Gastroesophageal sphincter (tissue), 4 donors: ENCODE measurements around the gene SLC40A1. TPM values are rescaled to one million over a fixed set of nuclear protein-coding genes. Genes with fewer than 3 reads are reported as not detected.

Experiments
- ATAC-seq: fragments of 150-250 bp; one replicate; pipeline ENCODE4 v1.9.1; 2016; ENCODE audit warnings: mild to moderate bottlenecking, moderate library complexity
- H3K27ac ChIP-seq, 4 donors: fragments of 200-600 bp; sonication (generic) in 3 of 4; 1 replicate in 3 of 4; 2 replicates in 1 of 4; pipeline ENCODE4 v1.5.1; 2016 to 2019
- H3K27me3 ChIP-seq: fragments of 200-600 bp; sonication (generic); one replicate; pipeline ENCODE4 v1.5.1; 2019
- H3K36me3 ChIP-seq, 2 donors: fragments of 200-600 bp; sonication (generic); one replicate each; pipeline ENCODE4 v1.5.1; 2019; ENCODE audit warnings: control low read depth in 1 of 2
- H3K4me1 ChIP-seq, 3 donors: fragments of 200-600 bp; sonication (generic); 1 replicate in 2 of 3; 2 replicates in 1 of 3; pipeline ENCODE4 v1.5.1; 2016 to 2019; ENCODE audit warnings: control low read depth in 2 of 3
- H3K4me3 ChIP-seq, 2 donors: fragments of 200-600 bp; sonication (generic); one replicate each; pipeline ENCODE4 v1.5.1; 2019; ENCODE audit warnings: mild to moderate bottlenecking in 1 of 2, moderate library complexity in 1 of 2
- H3K9me3 ChIP-seq, 3 donors: fragments of 200-600 bp; sonication (generic); one replicate each; pipeline ENCODE4 v1.5.1; 2017 to 2019; ENCODE audit warnings: control low read depth in 2 of 3
- EP300 ChIP-seq: sonication (generic); formaldehyde crosslinking; IDR thresholded peaks from one replicate; pipeline ENCODE4 v1.6.1; 2017; ENCODE audit warnings: antibody characterized with exemption, mild to moderate bottlenecking
- POLR2A ChIP-seq, 2 donors: fragments of 450-650 bp; IDR thresholded peaks; one replicate each; pipeline ENCODE4 v1.6.1; 2017; ENCODE audit warnings: antibody characterized with exemption in 2 of 2, mild to moderate bottlenecking in 2 of 2, moderate library complexity in 1 of 2
- POLR2AphosphoS5 ChIP-seq: sonication (generic); formaldehyde crosslinking; IDR thresholded peaks from one replicate; pipeline ENCODE4 v1.6.1; 2017; ENCODE audit warnings: antibody characterized with exemption
- WGBS, 2 donors: methylation state at CpG; one replicate each; pipeline ENCODE4 v1.1.5; 2018; ENCODE audit warnings: low coverage in 1 of 2; 5-methylcytosine and 5-hydroxymethylcytosine counted together
- total RNA-seq, 4 donors: library from RNA; depleted of rRNA; stranded (reverse); fragments of >200 nt; gene quantifications; one replicate each; pipeline ENCODE4 v1.1.0, GENCODE V29; 2016
- TF ChIP-seq, protein P1 (sequence below), 4 experiments: fragments of 200-600 bp in 2 of 4; fragments of 450-650 bp in 2 of 4; sonication (generic) in 1 of 4; IDR thresholded peaks; one replicate each; pipeline ENCODE4 v1.5.1; 2017 to 2019; ENCODE audit warnings: antibody characterized with exemption in 4 of 4, mild to moderate bottlenecking in 2 of 4, moderate library complexity in 2 of 4

SLC40A1 gene
- total RNA-seq, 4 donors from 2014 or later = 32.1 to 96.3 (median 57.2) TPM

DNA sequence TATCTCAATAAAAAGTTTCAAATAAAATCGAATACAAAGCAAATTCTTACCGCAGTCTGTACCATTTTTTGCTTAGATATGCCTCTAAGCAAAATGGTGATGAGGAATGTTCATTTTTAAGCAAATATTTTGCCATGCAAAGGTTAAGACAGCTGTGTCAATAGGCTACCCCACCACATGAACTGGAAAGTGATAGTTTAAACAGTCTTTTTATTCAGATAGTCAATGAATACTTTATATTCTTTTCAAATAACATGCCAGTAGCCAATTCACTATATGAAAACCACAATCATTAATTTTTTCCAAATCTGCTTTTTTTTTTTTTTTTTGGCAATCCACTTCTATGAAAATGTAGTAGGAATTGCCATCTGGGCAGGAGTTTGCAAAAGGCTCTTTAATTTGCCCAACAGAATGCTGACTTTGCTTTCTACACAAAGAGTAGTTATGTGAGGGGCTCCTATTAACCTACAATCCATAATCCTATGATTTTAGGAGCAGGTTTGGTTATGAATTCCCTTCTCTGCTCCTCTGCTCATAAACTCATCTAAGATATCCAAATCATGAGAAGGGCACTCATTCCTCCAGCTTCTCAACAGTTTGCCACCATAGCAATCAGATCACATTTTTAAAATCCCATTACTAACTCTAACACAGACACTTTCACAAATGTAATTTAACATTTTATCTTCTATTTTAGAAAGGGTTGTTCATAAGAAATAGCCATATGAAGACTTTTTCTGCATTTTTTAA lies 69.2 kb downstream of the SLC40A1 start:
- Histone ChIP-seq H3K4me3 (no peak overlapping the region), H3K36me3 (no peaks in the 10 kb centered on the region), H3K27ac (no peak overlapping the region), H3K4me1 (peaks cover 0 to 2% (median 0%) of the 10 kb centered on the region in 3 donors), H3K27me3 (no peaks in the 10 kb centered on the region), H3K9me3 (no peaks in the 10 kb centered on the region)
- WGBS, 2 donors = 93 to 95% methylated on average over 2 of the region's 2 CpGs
- no peak for ATAC-seq
- TF ChIP-seq POLR2A (IDR thresholded peaks at IDR 0.05) (no peak), POLR2AphosphoS5 (no peak), EP300 (no peak)
- TF ChIP-seq, protein P1, sequence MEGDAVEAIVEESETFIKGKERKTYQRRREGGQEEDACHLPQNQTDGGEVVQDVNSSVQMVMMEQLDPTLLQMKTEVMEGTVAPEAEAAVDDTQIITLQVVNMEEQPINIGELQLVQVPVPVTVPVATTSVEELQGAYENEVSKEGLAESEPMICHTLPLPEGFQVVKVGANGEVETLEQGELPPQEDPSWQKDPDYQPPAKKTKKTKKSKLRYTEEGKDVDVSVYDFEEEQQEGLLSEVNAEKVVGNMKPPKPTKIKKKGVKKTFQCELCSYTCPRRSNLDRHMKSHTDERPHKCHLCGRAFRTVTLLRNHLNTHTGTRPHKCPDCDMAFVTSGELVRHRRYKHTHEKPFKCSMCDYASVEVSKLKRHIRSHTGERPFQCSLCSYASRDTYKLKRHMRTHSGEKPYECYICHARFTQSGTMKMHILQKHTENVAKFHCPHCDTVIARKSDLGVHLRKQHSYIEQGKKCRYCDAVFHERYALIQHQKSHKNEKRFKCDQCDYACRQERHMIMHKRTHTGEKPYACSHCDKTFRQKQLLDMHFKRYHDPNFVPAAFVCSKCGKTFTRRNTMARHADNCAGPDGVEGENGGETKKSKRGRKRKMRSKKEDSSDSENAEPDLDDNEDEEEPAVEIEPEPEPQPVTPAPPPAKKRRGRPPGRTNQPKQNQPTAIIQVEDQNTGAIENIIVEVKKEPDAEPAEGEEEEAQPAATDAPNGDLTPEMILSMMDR (IDR thresholded peaks at IDR 0.05) = no peak

Other genes with a start within 250 kb of the SLC40A1 start
- gene WDR75, start 139.3 kb downstream of the SLC40A1 start, total RNA-seq = 10 to 100 TPM; 19.7 to 42.6 (median 28.3) TPM
- gene ASNSD1, start 80.7 kb upstream of the SLC40A1 start, total RNA-seq = 10 to 100 TPM; 40.3 to 76.1 (median 52.9) TPM
- 10 to 100 TPM in 3 of 4 donors, 1 to 10 TPM in 1; 3.7 to 36.1 (median 13.4) TPM for gene ANKAR, start 93.9 kb upstream of the SLC40A1 start, total RNA-seq
- gene OSGEPL1, start 182.0 kb upstream of the SLC40A1 start, total RNA-seq = 1 to 10 TPM; 5.0 to 7.7 (median 6.5) TPM
- 10 to 100 TPM; 33.5 to 70.5 (median 53.8) TPM for gene ORMDL1, start 203.6 kb upstream of the SLC40A1 start, total RNA-seq
- 10 to 100 TPM; 11.4 to 22.9 (median 14.4) TPM for gene PMS1, start 203.7 kb upstream of the SLC40A1 start, total RNA-seq